Transverse colon (tissue), 4 donors: Measurements from ENCODE around the gene GOLM1. TPM values are rescaled to one million over a fixed set of nuclear protein-coding genes. Genes with fewer than 3 reads are reported as not detected.

ENCODE experiments used
- DNase-seq: peaks from one replicate; pipeline ENCODE4 v3.0.0-alpha.2; 2019
- H3K27ac ChIP-seq, 4 donors: fragments of 200-600 bp; sonication (generic); 2 replicates each; pipeline ENCODE4 v1.5.1; 2016 to 2018; ENCODE audit warnings: inconsistent platforms in 4 of 4
- H3K27me3 ChIP-seq: fragments of 200-600 bp; sonication (generic); 2 replicates; pipeline ENCODE4 v1.5.1; 2017; ENCODE audit warnings: inconsistent platforms
- H3K36me3 ChIP-seq, 4 donors: fragments of 200-600 bp; sonication (generic); 2 replicates each; pipeline ENCODE4 v1.5.1; 2017 to 2019; ENCODE audit warnings: inconsistent platforms in 4 of 4
- H3K4me1 ChIP-seq, 4 donors: fragments of 200-600 bp; sonication (generic); 2 replicates each; pipeline ENCODE4 v1.5.1; 2017 to 2020; ENCODE audit warnings: inconsistent platforms in 4 of 4
- H3K4me3 ChIP-seq, 4 donors: fragments of 200-600 bp; sonication (generic); 1 replicate in 1 of 4; 2 replicates in 3 of 4; pipeline versions ENCODE4 v1.5.1 to v1.6.1; 2017 to 2019; ENCODE audit warnings: inconsistent platforms in 4 of 4
- H3K9me3 ChIP-seq, 2 donors: fragments of 200-600 bp; sonication (generic); 2 replicates each; pipeline ENCODE4 v1.5.1; 2017 to 2019; ENCODE audit warnings: inconsistent platforms in 2 of 2
- EP300 ChIP-seq: sonication (generic); formaldehyde crosslinking; IDR thresholded peaks from one replicate; pipeline ENCODE4 v1.6.1; 2017; ENCODE audit warnings: antibody characterized with exemption, low read depth
- POLR2A ChIP-seq: fragments of 450-650 bp; IDR thresholded peaks from one replicate; pipeline ENCODE4 v1.6.1; 2016; ENCODE audit warnings: antibody characterized with exemption, mild to moderate bottlenecking, moderate library complexity
- POLR2AphosphoS5 ChIP-seq, 3 donors: sonication (generic); formaldehyde crosslinking; IDR thresholded peaks; one replicate each; pipeline ENCODE4 v1.6.1; 2016; ENCODE audit warnings: antibody characterized with exemption in 3 of 3
- WGBS, 2 donors: methylation state at CpG; one replicate each; pipeline ENCODE4 v1.1.5; 2018; ENCODE audit warnings: low coverage in 1 of 2; 5-methylcytosine and 5-hydroxymethylcytosine counted together
- in situ Hi-C, 4 donors: fragments of 200-750 bp; cut with MboI; loops; one replicate each; pipeline versions ENCODE4 v1.15.0 to v1.15.1; 2017; ENCODE audit warnings: low sequenced_read_pairs in 3 of 4, low pct_ligation_motif_present in 1 of 4, low pct_unique_long_range_greater_than_20kb in 1 of 4
- intact Hi-C: fragments of 100-400 bp; cut with DNase I; formaldehyde crosslinking; loops from one replicate; pipeline ENCODE4 v1.15.1; 2023; ENCODE audit warnings: low total_unique reads
- total RNA-seq, 4 donors: library from RNA; depleted of rRNA; stranded (reverse); fragments of >200 nt; gene quantifications; one replicate each; pipeline ENCODE4 v1.1.0, GENCODE V29; 2016
- TF ChIP-seq, protein P1 (sequence below), 5 experiments: fragments of 200-600 bp in 3 of 5; fragments of 450-650 bp in 2 of 5; sonication (generic) in 3 of 5; IDR thresholded peaks; 1 replicate in 2 of 5; 2 replicates in 3 of 5; pipeline ENCODE4 v1.5.1; 2016 to 2017; ENCODE audit warnings: antibody characterized with exemption in 5 of 5, inconsistent platforms in 3 of 5, mild to moderate bottlenecking in 2 of 5, moderate library complexity in 1 of 5

GOLM1 gene
- total RNA-seq, 4 donors from 2014 or later: 96.1 to 295 (median 177) TPM

DNA sequence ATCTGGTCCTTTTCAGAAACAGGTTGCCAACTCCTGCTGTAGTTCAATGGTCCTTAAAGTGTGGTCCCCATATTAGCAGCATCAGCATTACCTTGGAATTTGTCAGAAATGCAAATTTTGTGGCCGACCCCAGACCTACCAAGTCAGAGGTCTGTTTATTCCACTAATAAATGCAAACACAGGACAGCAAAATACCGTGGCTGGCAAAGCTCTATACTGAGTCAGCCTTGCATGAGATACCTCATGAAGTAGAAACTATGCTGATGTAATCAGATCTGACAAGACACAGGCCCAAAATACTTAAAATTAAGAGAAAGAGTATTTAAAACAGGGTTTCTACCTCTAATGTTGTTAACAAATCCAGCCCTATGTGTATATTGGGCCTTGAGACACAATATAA lies 3.0 kb downstream of the GOLM1 start:
- in situ Hi-C loops (no loop called here), intact Hi-C loops (no loop called here)
- WGBS, 2 donors: 0 to 44% methylated on average over 1 to 2 of the region's 2 CpGs
- Histone ChIP-seq H3K36me3 (no peaks in the 10 kb centered on the region), H3K27ac (peak overlapping the region; percentile 80 to 94 (median 88)), H3K4me3 (no peak overlapping the region), H3K9me3 (no peaks in the 10 kb centered on the region), H3K27me3 (no peaks in the 10 kb centered on the region), H3K4me1 (peaks cover 7 to 64% (median 41%) of the 10 kb centered on the region in 4 donors)
- TF ChIP-seq POLR2AphosphoS5 (IDR thresholded peaks at IDR 0.05) (no peak), EP300 (no peak), POLR2A (no peak)
- TF ChIP-seq, protein P1, sequence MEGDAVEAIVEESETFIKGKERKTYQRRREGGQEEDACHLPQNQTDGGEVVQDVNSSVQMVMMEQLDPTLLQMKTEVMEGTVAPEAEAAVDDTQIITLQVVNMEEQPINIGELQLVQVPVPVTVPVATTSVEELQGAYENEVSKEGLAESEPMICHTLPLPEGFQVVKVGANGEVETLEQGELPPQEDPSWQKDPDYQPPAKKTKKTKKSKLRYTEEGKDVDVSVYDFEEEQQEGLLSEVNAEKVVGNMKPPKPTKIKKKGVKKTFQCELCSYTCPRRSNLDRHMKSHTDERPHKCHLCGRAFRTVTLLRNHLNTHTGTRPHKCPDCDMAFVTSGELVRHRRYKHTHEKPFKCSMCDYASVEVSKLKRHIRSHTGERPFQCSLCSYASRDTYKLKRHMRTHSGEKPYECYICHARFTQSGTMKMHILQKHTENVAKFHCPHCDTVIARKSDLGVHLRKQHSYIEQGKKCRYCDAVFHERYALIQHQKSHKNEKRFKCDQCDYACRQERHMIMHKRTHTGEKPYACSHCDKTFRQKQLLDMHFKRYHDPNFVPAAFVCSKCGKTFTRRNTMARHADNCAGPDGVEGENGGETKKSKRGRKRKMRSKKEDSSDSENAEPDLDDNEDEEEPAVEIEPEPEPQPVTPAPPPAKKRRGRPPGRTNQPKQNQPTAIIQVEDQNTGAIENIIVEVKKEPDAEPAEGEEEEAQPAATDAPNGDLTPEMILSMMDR (IDR thresholded peaks at IDR 0.05): no peak
- no peak for DNase-seq

DNA sequence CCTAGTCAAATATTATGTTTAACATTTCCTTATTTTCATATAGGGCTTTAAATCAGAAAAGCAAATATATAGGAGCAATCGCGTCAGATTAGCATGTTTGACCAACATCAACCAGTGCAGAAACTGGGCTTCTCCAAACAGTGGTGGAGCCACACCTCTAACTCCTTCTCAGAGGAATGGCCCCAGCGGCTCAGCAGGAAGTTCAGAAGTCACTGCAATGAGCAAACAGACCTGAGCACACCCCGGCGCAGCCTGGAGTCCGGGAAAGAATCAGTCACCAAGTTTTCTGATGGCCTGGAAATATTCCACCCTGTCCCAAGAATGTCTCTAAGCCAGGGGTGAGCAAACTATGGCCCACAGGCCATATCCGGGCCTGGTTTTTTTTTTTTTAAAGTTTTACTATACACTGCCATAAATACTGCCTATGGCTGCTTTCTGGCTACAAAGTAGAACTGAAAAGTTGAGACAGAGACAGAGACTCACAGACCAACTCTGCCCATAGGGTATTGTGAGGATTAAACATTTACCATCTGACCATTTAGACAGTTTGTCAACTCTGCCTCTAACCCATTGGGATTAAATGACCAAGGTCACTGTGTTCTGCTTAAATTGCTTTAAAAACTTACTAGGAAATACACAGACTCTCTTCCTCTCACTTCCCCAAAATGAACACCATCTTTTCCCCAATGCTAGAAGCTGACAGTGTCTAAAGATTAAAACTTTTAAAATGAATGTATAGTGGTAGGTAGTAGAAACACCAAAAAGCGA lies 5.4 kb downstream of the GOLM1 start:
- 33 to 40% methylated on average over 1 to 8 of the region's 8 CpGs for WGBS, 2 donors
- H3K4me3 ChIP-seq: no peak overlapping the region
- in situ Hi-C loops: no loop called here

DNA sequence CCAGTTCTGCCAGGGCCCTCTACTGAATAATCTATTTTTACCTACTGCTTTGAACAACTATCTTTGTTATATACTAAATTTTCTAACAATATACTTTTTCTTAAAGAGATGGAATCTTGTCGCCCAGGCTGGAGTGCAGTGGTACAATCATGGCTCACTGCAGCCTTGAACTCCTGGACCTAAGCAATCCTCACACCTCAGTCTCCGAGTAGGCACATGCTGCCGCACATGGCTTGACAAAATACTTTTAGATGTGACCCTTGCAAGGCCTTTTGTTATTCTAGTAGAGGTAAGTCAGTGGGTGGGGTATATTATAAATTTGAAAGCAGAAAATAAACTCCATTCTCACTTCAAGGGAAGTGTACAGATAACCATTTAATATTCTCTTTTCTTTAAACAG lies 7.9 kb downstream of the GOLM1 start:
- WGBS, 2 donors: 89 to 93% methylated on average over 3 of the region's 3 CpGs
- H3K36me3 ChIP-seq: no peaks in the 10 kb centered on the region
- intact Hi-C loops: no loop called here
- no peak overlapping the region for H3K4me3 ChIP-seq
- H3K9me3 ChIP-seq: no peaks in the 10 kb centered on the region
- in situ Hi-C loops: no loop called here
- H3K4me1 ChIP-seq: peaks cover 7 to 44% (median 23%) of the 10 kb centered on the region in 4 donors
- H3K27ac ChIP-seq: no peak overlapping the region
- no peak for TF ChIP-seq EP300
- TF ChIP-seq, protein P1 (IDR thresholded peaks at IDR 0.05): no peak
- no peak for TF ChIP-seq POLR2AphosphoS5 (IDR thresholded peaks at IDR 0.05)
- no peak for TF ChIP-seq POLR2A
- no peaks in the 10 kb centered on the region for H3K27me3 ChIP-seq
- DNase-seq: no peak

More for the DNA sequence above, 5.4 kb downstream of the GOLM1 start:
- no peaks in the 10 kb centered on the region for H3K27me3 ChIP-seq
- H3K36me3 ChIP-seq: no peaks in the 10 kb centered on the region
- DNase-seq: peak; percentile 87
- H3K9me3 ChIP-seq: no peaks in the 10 kb centered on the region
- TF ChIP-seq POLR2AphosphoS5 (IDR thresholded peaks at IDR 0.05) (peak in 2 of 3 donors; percentile 26 to 57), POLR2A (peak; percentile 13)
- TF ChIP-seq, protein P1 (IDR thresholded peaks at IDR 0.05): no peak
- intact Hi-C loops: no loop called here
- peaks cover 7 to 59% (median 38%) of the 10 kb centered on the region in 4 donors for H3K4me1 ChIP-seq
- H3K27ac ChIP-seq: peak overlapping the region; percentile 80 to 92 (median 83)

DNA sequence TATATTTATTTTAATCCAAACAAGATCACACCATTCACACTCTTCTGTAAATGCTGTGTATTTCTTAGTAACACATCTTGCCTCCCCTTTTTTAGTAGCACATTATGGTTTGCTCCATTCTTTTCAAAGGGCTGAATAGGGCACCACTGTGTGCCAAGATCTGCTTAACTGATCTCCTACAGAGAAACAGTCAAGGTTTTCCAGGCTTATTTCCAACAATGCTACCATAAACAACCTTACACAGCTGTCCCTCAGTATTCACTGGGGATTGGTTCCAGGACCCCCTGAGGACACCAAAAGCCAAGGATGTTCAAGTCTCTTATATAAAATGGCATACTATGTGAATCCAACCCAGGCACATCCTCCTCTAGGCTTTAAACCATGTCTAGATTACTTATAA lies 16.5 kb downstream of the GOLM1 start:
- in situ Hi-C loops (no loop called here), intact Hi-C loops (no loop called here)
- peaks cover 0 to 11% (median 0%) of the 10 kb centered on the region in 4 donors for H3K4me1 ChIP-seq
- no peaks in the 10 kb centered on the region for H3K27me3 ChIP-seq
- TF ChIP-seq POLR2AphosphoS5 (IDR thresholded peaks at IDR 0.05) (no peak), EP300 (no peak), POLR2A (no peak)
- TF ChIP-seq, protein P1 (IDR thresholded peaks at IDR 0.05): no peak
- no peak for DNase-seq
- H3K4me3 ChIP-seq: no peak overlapping the region
- no peaks in the 10 kb centered on the region for H3K9me3 ChIP-seq
- H3K36me3 ChIP-seq: no peaks in the 10 kb centered on the region
- no peak overlapping the region for H3K27ac ChIP-seq
